GM20431 (cell line): ENCODE results near the gene GIGYF1.
"Not testable (repeated sequence)": the region's sequence is repeated elsewhere in the genome, so short reads cannot be mapped to it uniquely, and the experiment has no call there.

Source experiments
- in situ Hi-C: fragments of 300-500 bp; cut with MseI, MboI; formaldehyde crosslinking; loops from one replicate; pipeline ENCODE4 v1.15.0; 2020; ENCODE audit warnings: low sequenced_read_pairs; ENCODE audit not compliant: unreplicated experiment

The GIGYF1 gene, protein sequence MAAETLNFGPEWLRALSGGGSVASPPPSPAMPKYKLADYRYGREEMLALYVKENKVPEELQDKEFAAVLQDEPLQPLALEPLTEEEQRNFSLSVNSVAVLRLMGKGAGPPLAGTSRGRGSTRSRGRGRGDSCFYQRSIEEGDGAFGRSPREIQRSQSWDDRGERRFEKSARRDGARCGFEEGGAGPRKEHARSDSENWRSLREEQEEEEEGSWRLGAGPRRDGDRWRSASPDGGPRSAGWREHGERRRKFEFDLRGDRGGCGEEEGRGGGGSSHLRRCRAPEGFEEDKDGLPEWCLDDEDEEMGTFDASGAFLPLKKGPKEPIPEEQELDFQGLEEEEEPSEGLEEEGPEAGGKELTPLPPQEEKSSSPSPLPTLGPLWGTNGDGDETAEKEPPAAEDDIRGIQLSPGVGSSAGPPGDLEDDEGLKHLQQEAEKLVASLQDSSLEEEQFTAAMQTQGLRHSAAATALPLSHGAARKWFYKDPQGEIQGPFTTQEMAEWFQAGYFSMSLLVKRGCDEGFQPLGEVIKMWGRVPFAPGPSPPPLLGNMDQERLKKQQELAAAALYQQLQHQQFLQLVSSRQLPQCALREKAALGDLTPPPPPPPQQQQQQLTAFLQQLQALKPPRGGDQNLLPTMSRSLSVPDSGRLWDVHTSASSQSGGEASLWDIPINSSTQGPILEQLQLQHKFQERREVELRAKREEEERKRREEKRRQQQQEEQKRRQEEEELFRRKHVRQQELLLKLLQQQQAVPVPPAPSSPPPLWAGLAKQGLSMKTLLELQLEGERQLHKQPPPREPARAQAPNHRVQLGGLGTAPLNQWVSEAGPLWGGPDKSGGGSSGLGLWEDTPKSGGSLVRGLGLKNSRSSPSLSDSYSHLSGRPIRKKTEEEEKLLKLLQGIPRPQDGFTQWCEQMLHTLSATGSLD (N-terminal part only)

DNA sequence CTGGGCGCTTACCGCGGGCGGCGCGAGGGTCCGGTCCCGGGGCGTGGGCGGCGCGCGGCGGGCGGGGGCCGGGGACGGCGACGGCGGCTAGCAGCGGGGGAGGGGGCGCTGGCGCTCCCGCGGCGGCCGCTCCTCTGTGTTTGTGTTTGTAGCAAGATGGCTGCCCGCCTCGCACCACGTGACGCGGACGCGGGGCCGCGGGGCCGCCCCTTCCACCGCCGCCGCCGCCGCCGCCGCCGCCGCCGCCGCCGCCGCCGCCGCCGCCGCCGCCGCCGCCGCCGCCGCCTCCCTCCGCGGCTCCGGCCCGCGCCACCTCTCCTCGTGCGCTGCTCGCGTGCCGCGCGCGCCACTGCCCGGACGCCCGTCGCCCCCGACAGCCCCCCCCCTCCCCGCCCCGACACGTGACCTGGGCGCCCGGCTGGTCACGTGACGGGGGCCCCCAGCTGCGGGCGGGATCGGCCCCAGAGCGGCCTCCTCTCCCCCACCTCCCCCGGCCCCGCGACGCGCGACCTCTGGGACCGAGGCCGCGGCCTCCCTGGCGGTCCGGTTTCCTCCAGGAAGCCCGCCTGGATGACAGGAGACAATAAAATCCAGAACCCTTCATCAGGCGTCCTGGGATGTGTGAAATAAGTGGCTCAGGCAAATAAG is at the start of gene GIGYF1:
Gene GIGYF1, minus strand, starts transcription at position 153 of the 648 bp plus-strand sequence. CDS start 6,012 bp downstream, outside the sequence.
- in situ Hi-C loops, result loop anchor here (25.0 kb wide), 1 partner anchor 207 kb away; the partner anchor contains the start of genes NYAP1 and TSC22D4

DNA sequence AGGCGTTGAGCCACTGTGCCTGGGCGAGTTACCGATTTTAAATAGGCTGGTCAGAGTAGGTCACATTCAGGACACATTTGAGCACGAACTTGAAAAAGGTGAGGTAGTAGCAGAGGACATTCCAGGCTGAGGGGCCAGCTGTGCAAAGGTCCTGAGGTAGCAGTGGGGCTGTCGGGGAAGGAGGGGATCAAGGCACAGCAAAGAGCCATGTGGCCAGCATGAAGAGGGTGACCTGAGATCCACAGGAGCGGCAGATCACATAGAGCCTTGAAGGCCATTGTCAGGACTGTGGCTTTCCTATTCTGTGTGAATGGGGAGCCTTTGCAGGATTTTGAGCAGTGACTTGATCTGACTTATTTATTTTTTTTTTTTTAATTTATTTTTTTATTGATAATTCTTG is 45.9 kb upstream of the GIGYF1 start:
- in situ Hi-C loops, result no loop called here

DNA sequence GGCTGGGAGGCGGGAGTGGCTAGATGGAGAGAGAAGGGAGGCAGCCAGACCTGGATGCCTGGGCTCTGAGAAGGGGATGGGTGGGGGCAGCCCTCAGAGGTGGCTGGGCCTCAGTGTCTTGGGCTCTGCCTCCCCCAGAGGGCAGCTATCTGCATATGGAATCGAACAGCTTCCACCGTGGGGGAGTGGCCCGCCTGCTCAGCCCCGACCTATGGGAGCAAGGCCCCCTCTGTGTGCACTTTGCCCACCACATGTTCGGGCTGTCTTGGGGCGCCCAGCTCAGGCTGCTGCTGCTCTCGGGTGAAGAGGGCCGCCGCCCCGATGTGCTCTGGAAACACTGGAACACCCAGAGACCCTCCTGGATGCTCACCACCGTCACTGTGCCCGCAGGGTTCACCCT is 42.6 kb upstream of the GIGYF1 start:
- in situ Hi-C loops, result no loop called here

GRCh38 chr7:100735730-100736129 is 41.7 kb upstream of the GIGYF1 start:
- in situ Hi-C loops, result no loop called here

DNA sequence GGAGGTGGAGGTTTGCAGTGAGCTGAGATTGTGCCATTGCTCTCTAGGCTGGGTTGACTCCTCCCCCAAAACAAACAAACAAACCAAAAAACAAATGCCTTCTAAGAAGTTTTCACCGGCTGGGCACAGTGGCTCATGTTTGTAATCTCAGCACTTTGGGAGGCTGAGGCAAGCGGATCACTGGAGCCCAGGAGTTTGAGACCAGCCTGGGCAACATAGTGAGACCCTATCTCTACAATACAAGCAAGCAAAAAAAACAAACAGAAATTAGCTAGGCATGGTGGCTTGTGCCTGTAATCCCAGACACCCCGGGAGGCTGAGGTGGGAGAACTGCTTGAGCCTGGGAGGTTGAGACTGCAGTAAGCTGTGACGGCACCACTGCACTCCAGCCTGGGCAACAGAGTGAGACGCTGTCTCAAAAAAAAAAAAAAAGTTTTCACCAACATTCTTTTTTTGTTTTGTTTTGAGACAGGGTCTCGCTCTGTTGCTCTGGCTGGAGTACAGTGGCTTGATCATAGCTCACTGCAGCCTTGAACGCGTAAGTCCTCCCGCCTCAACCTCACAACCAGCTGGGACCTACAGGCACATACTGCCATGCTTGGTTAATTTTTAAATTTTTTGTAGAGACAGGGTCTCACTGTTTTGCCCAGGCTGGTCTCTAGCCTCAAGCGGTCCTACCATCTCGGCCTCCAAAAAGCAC is 38.0 kb upstream of the GIGYF1 start:
- in situ Hi-C loops, result no loop called here

DNA sequence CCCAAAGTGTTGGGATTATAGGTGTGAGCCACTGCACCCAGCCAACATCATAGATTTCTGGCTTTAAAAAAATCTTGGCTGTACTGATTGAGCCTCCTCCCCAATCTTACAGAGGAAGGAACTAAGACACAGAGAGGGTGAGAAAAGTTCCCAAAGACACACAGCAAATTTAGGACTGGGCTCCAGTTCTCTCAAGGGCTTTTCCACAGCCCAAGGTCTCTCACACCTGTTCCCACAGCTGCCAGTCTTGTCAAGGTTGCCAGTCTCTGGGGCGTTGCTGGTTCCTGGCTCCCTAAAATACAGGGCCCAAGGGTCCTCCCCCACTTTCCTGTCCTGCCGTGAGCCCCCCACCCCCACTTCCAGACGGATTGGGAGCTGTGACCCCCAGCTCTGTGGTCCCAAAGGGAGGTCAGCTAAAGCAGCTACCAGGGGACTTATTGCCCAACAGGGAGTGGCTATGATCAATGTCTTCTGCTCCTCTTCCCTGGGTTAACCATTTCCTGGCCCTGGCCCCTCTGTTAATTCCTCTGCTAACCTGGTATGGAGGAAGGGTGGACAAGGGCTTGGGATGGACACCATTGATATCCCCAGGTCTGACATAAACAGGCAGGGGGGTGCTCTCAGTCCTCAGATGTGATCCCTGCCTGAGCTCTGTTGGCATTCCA is 36.2 kb upstream of the GIGYF1 start:
- in situ Hi-C loops, result no loop called here

DNA sequence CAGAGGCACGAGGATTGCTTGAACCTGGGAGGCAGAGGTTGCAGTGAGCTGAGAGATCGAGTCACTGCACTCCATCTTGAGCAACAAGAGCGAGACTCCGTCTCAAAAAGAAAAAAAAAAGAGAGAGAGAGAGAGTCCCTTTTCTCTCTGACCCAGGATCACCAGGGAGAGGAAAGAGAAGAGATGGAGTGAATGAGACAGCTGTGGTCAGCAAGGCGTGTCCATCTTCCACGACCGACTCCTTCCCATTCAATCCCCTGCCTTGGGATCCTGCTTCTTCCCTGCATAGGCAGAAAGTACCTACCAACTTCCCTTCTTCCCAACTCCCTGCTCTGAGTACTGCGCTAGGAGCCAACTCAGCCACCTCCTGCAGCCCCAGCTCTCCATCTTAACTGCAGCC is 34.1 kb upstream of the GIGYF1 start:
- in situ Hi-C loops, result no loop called here

GRCh38 chr7:100726996-100727761 is 33.1 kb upstream of the GIGYF1 start:
- in situ Hi-C loops, result no loop called here

GRCh38 chr7:100724364-100724763 is 30.3 kb upstream of the GIGYF1 start:
- in situ Hi-C loops, result not testable (repeated sequence)

DNA sequence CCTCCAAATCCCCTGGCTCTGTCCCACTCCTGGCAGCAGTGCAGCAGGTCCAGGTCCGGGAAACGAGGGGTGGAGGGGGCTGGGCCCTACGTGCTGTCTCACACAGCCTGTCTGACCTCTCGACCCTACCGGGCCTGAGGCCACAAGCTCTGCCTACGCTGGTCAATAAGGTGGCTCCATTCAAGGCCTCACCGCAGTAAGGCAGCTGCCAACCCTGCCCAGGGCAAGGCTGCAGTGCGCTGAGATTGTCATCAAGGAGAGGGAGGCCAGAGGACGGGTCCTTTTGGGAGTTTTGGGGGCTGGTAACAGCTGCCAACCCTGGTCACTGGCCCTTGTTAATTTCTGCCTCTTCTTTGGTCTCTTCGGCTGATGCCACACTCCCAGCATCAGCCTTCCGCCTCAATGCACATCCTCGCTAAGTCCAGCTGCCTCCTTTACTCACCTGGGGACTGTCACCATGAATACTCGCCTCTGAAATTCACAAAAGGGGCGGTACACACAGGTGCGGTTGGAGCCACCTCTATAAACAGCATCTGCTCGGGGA is 29.8 kb upstream of the GIGYF1 start:
- in situ Hi-C loops, result no loop called here

DNA sequence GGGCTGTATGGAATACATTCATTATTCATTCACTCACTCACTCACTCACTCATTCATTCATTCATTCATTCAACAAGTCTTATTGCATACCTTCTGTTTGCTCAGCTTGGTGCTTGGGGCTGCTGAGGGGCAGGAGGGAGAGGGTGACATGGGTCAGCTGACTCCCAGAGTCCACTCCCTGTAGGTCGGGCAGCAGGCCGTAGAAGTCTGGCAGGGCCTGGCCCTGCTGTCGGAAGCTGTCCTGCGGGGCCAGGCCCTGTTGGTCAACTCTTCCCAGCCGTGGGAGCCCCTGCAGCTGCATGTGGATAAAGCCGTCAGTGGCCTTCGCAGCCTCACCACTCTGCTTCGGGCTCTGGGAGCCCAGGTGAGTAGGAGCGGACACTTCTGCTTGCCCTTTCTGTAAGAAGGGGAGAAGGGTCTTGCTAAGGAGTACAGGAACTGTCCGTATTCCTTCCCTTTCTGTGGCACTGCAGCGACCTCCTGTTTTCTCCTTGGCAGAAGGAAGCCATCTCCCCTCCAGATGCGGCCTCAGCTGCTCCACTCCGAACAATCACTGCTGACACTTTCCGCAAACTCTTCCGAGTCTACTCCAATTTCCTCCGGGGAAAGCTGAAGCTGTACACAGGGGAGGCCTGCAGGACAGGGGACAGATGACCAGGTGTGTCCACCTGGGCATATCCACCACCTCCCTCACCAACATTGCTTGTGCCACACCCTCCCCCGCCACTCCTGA is 28.6 kb upstream of the GIGYF1 start:
- in situ Hi-C loops, result no loop called here

- in situ Hi-C loops, result no loop called here
These were observed 27.4 kb upstream of the GIGYF1 start for GRCh38 chr7:100721505-100721812.

GRCh38 chr7:100720671-100721504 is 26.8 kb upstream of the GIGYF1 start:
- in situ Hi-C loops, result no loop called here

GRCh38 chr7:100720279-100720670 is 26.2 kb upstream of the GIGYF1 start, which contains the start of gene EPO:
EPO (plus strand) TSS chr7:100720468; CDS start chr7:100720981, 513 bp downstream.
- in situ Hi-C loops, result no loop called here

DNA sequence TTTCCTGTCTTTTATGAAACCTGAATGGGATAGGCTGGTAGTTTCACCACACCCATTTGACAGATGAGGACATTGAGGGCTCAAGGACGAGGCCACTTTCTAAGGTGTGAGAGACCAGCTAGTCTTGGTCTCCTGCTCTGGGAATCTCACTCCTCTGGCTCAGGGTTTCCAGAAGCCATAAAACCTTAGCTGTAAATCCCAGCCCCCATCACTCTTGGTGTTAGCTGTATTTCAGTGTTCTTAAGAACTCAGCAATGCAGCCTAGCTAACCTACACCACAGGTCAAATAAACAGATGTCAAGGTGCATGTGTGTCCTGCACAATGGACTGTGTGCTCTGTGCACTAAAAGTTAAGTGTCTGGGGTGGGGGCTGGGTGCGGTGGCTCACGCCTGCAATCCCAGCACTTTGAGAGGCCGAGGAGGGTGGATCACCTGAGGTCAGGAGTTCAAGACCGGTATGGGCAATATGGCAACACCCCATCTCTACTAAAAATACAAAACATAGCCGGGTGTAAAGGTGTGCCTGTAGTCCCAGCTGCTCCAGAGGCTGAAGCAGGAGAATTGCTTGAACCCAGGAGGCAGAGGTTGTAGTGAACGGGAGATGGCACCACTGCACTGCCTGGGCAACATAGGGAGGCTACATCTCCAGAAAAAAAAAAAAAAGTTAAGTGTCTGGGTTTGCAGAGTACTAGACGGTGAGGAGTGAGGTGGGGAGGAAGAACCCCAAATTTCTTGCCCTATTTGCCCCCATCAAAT is 25.7 kb upstream of the GIGYF1 start:
- in situ Hi-C loops, result no loop called here

GRCh38 chr7:100717073-100717472 is 23.0 kb upstream of the GIGYF1 start:
- in situ Hi-C loops, result not testable (repeated sequence)
